ENCODE measurements around the gene B4GALT3. TPM values are rescaled to one million over a fixed set of nuclear protein-coding genes. Genes with fewer than 3 reads are reported as not detected.

B4GALT3 gene
- total and polyA plus RNA-seq, 2 of the 4 experiments (the other 2 are of a cell fraction): 19.9 to 36.0 TPM

- no peak overlapping the region for H4K5ac ChIP-seq (ENCODE audit: low read depth, low read length)
- no peak overlapping the region for H3K18ac ChIP-seq (ENCODE audit: low read depth, low read length)
- H3K4me3 ChIP-seq (ENCODE audit: insufficient read depth, low read depth, low read length): no peak overlapping the region
- no peak overlapping the region for H2BK5ac ChIP-seq (ENCODE audit: low read depth, low read length, poor library complexity, severe bottlenecking)
- no peak overlapping the region for H3K56ac ChIP-seq (ENCODE audit: extremely low read depth, insufficient read depth, low read length)
- TF ChIP-seq ELK1 (IDR thresholded peaks at IDR 0.05; ENCODE audit: borderline replicate concordance, low read depth, low read length) (no peak), CEBPB (IDR thresholded peaks at IDR 0.05; ENCODE audit: low read depth, low read length) (no peak), POLR2A (IDR thresholded peaks at IDR 0.05; ENCODE audit: low read depth, low read length) (no peak), CHD1 (IDR thresholded peaks at IDR 0.05; ENCODE audit: low read depth, low read length) (no peak), MAZ (IDR thresholded peaks at IDR 0.05; ENCODE audit: borderline replicate concordance, low read depth, low read length) (no peak), CTCF (conservative IDR thresholded peaks at IDR 0.05; ENCODE audit: low read depth, low read length) (no peak), FOS (IDR thresholded peaks at IDR 0.05; ENCODE audit: low read depth, low read length) (no peak), MAFK (IDR thresholded peaks at IDR 0.05; ENCODE audit: low read depth, low read length) (no peak), SMC3 (IDR thresholded peaks at IDR 0.05; ENCODE audit: low read depth, low read length) (no peak), RCOR1 (IDR thresholded peaks at IDR 0.05; ENCODE audit: insufficient replicate concordance, low read length) (no peak), RFX5 (IDR thresholded peaks at IDR 0.05; ENCODE audit: low read depth, low read length) (no peak), RAD21 (IDR thresholded peaks at IDR 0.05; ENCODE audit: low read length) (no peak), BHLHE40 (IDR thresholded peaks at IDR 0.05; ENCODE audit: low read depth, low read length) (no peak), USF2 (IDR thresholded peaks at IDR 0.05; ENCODE audit: low read depth, low read length) (no peak), MXI1 (IDR thresholded peaks at IDR 0.05; ENCODE audit: borderline replicate concordance, low read depth, low read length) (no peak), NFE2L2 (IDR thresholded peaks at IDR 0.05; ENCODE audit: low read depth, low read length) (no peak)
- dilution Hi-C loops (cut with HindIII; ENCODE audit: low sequenced_read_pairs, unreplicated experiment): no loop called here
- no peak overlapping the region for H3K4ac ChIP-seq (ENCODE audit: low read depth, low read length)
- H3K9me3 ChIP-seq (ENCODE audit: control insufficient read depth, insufficient read depth, low read length): no peaks in the 10 kb centered on the region
- H2BK20ac ChIP-seq (ENCODE audit: low read depth, low read length): no peak overlapping the region
- H3K9ac ChIP-seq (ENCODE audit: low read depth, low read length): no peak overlapping the region
- H3K14ac ChIP-seq (replicated peaks; ENCODE audit: low read depth, low read length): no peak overlapping the region
- H3K23ac ChIP-seq (ENCODE audit: low read depth, low read length): no peak overlapping the region
- no peak overlapping the region for H2AK9ac ChIP-seq (replicated peaks; ENCODE audit: low read depth, low read length, poor library complexity)
- no peak for DNase-seq
- 97% methylated on average over 14 of the region's 29 CpGs; no CpG with 5 or more reads in 1 of the 2 experiments for WGBS, 2 experiments (ENCODE audit: extremely low coverage in 2 of 2, insufficient read length in 1 of 2)
- H3K36me3 ChIP-seq (ENCODE audit: control insufficient read depth, insufficient read depth, low read length): no peaks in the 10 kb centered on the region
- H2AFZ ChIP-seq (replicated peaks; ENCODE audit: low read length, poor library complexity): no peak overlapping the region
- H3K9me1 ChIP-seq (ENCODE audit: insufficient read depth, low read length): no peaks in the 10 kb centered on the region
- BruUV-seq (replicated peaks): no TSS peak
- H4K20me1 ChIP-seq (ENCODE audit: insufficient read depth, low read length): no peaks in the 10 kb centered on the region; the same call in 1 of the 2 replicates
- ChIA-PET CTCF (interaction anchor here (0.7 kb wide), 1 partner anchor 11 kb away, joined by 3 read pairs; no protein-coding TSS in a partner anchor), POLR2A (ENCODE audit: unreplicated experiment) (interaction anchor here (1.2 kb wide), 1 partner anchor 13 kb away, joined by 5 read pairs; the partner anchor contains the start of gene UFC1)
- no peak overlapping the region for H2BK15ac ChIP-seq (ENCODE audit: low read depth, low read length)
- no peak overlapping the region for H4K8ac ChIP-seq (ENCODE audit: low read depth in 2 of 2, low read length in 2 of 2)
- H4K91ac ChIP-seq (ENCODE audit: insufficient read depth, low read depth, low read length): no peak overlapping the region
- no peak overlapping the region for H2AK5ac ChIP-seq (ENCODE audit: low read depth, low read length)
- no peaks in the 10 kb centered on the region for H3K4me1 ChIP-seq (ENCODE audit: control insufficient read depth, insufficient read depth, low read length)
- intact Hi-C loops (cut with micrococcal nuclease): no loop called here
- no peak overlapping the region for H2BK120ac ChIP-seq (ENCODE audit: low read depth, low read length)
- ATAC-seq (ENCODE audit: low read depth): no peak
- H3K79me1 ChIP-seq (ENCODE audit: low read depth in 1 of 2, low read length in 2 of 2): peaks cover 8 to 15% of the 10 kb centered on the region in 2 experiments; a peak in 3 of 4 replicates
- no peak overlapping the region for H3K4me2 ChIP-seq (ENCODE audit: low read depth, low read length)
- no peaks in the 10 kb centered on the region for H3K27me3 ChIP-seq (ENCODE audit: control insufficient read depth, insufficient read depth, low read length)
- no peak overlapping the region for H3K27ac ChIP-seq (ENCODE audit: insufficient read depth, low read length)
- in situ Hi-C loops (cut with MboI; ENCODE audit: low sequenced_read_pairs): no loop called here
These were observed 36.4 kb downstream of the B4GALT3 start for GRCh38 chr1:161140755-161141400.

All from IMR-90 (cell line).